ENCODE results near the gene SEL1L.

GRCh38 chr14:81434230-81434629 is 99.4 kb downstream of the SEL1L start:
- TF ChIP-seq SIN3A (IDR thresholded peaks at IDR 0.05; ENCODE audit: borderline replicate concordance, insufficient read depth, low read length) (no peak), TAF1 (IDR thresholded peaks at IDR 0.05; ENCODE audit: borderline replicate concordance, insufficient read depth, low read length) (no peak)

Measured in PFSK-1 (cell line).